ENCODE results near the gene PRRT3. TPM values are rescaled to one million over a fixed set of nuclear protein-coding genes. Genes with fewer than 3 reads are reported as not detected.

PRRT3 gene
- total and polyA plus RNA-seq, 2 donors (not counting 3 experiments of a cell fraction or from before 2014, with no cell fraction given) = 1.5 TPM

DNA sequence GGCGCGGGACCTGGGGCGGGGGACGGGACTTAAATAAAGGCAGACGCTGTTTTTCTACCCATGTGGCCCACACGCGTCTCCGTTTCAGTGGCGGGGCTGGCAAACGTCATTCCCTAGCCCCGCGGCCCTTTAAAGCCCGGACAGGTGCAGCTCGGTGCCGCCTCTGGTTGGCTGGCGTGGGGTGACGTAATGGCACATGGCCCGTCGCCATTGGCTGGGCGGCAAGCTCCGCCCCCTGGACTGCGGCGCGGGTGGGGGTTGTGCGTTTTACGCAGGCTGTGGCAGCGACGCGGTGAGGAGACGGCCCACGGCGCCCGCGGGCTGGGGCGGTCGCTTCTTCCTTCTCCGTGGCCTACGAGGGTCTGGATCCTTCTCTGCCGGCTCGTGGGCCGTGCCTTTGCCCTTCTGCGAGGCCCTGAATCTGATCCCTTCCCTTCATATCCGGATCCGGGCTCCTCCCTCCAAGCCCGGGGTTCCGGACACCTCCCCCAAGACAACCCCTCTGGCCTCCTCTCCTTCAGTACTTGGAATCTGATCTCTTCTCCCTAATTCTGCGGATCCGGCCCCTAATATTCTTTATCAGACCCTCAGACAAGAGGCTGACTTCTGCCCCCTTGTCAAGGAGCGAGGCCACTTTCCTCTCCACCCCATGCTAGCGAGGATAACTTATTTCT is 18.5 kb downstream of the PRRT3 start, which contains the start of gene CRELD1:
TSS of gene CRELD1 (plus strand) at position 274 of the 674 bp plus-strand sequence. CDS start 605 bp downstream, outside the sequence.
- Histone ChIP-seq H3K36me3 (ENCODE audit: control insufficient read depth in 2 of 2, extremely low read depth in 1 of 2, insufficient read depth in 2 of 2, low read length in 2 of 2) (peaks cover 2 to 10% of the 10 kb centered on the region in 2 experiments), H3K27me3 (ENCODE audit: control insufficient read depth in 2 of 2, insufficient read depth in 2 of 2, low read length in 2 of 2) (no peaks in the 10 kb centered on the region), H3K27ac (ENCODE audit: insufficient read depth, low read depth, low read length) (peak within 1 kb of the TSS; percentile 85), H3K4me1 (ENCODE audit: control insufficient read depth, extremely low read depth, insufficient read depth, low read length) (peaks cover 16% of the 10 kb centered on the region), H2AFZ (ENCODE audit: low read depth, low read length) (peak within 1 kb of the TSS; percentile 95), H3K4me2 (ENCODE audit: insufficient read depth, low read length) (peak within 1 kb of the TSS; percentile 64), H4K20me1 (replicated peaks; ENCODE audit: control insufficient read depth, extremely low read depth, insufficient read depth, low read length) (no peaks in the 10 kb centered on the region), H3K79me2 (ENCODE audit: control insufficient read depth, insufficient read depth, low read length) (no peaks in the 10 kb centered on the region), H3K4me3 (replicated peaks in 1 of 3; ENCODE audit: insufficient read depth in 1 of 3, low read depth in 1 of 3, low read length in 3 of 3) (peak within 1 kb of the TSS; percentile 67 to 76 (median 69)), H3K9me1 (replicated peaks; ENCODE audit: control insufficient read depth, extremely low read depth, insufficient read depth, low read length) (no peaks in the 10 kb centered on the region), H3K9me3 (replicated peaks; ENCODE audit: control insufficient read depth, insufficient read depth, low read length) (no peaks in the 10 kb centered on the region), H3K9ac (replicated peaks; ENCODE audit: extremely low read depth, insufficient read depth, low read length) (peak within 1 kb of the TSS; percentile 91)
- no TSS peak for BruUV-seq (replicated peaks)
- FAIRE-seq (peak; percentile 91), DNase-seq (ENCODE audit: low read depth, low spot score) (peak; percentile 97)
- no peak for TF ChIP-seq GATA2 (IDR thresholded peaks at IDR 0.05; ENCODE audit: insufficient read depth, insufficient read length, low read depth, low read length)
- no peak for TF ChIP-seq FOS (IDR thresholded peaks at IDR 0.05; ENCODE audit: borderline replicate concordance, insufficient read depth, low read length)
- TF ChIP-seq POLR2A (IDR thresholded peaks at IDR 0.05; ENCODE audit: low read depth, low read length) = peak; percentile 91
- no peak for TF ChIP-seq MYC (IDR thresholded peaks at IDR 0.05; ENCODE audit: low read depth, low read length)
- TF ChIP-seq MAX (IDR thresholded peaks at IDR 0.05; ENCODE audit: insufficient read depth, insufficient read length) = peak; percentile 79
- peak in 1 of 2 donors; percentile 8 for TF ChIP-seq CTCF (IDR thresholded peaks at IDR 0.05; ENCODE audit: extremely low read depth in 1 of 2, insufficient read depth in 1 of 2, low read depth in 1 of 2, low read length in 2 of 2)
- peak; percentile 12 for TF ChIP-seq JUN (IDR thresholded peaks at IDR 0.05; ENCODE audit: borderline replicate concordance, insufficient read depth, insufficient read length, low read depth)
- no peak for TF ChIP-seq EZH2 (IDR thresholded peaks at IDR 0.05; ENCODE audit: borderline replicate concordance, low read depth, low read length, severe bottlenecking)
- TF ChIP-seq POLR2AphosphoS5 (IDR thresholded peaks at IDR 0.05; ENCODE audit: insufficient read depth, low read depth, low read length) = peak; percentile 90
- intact Hi-C loops (cut with micrococcal nuclease) (loop anchor here (1.0 to 10.0 kb wide), 10 partner anchors 13 to 801 kb away; partner anchors contain the start of genes FANCD2, JAGN1, RPUSD3 and TADA3), dilution Hi-C loops (cut with MboI; ENCODE audit: extremely low pct_ligation_motif_present, low sequenced_read_pairs) (no loop called here)
- CTCF ChIA-PET = interaction anchor here (0.7 to 4.0 kb wide), 21 partner anchors 9 to 805 kb away, joined by 3 to 105 read pairs (median 5); partner anchors contain the start of genes ARPC4, IL17RE, OGG1 and TADA3
- POLR2A ChIA-PET = interaction anchor here (1.0 to 1.9 kb wide), 5 partner anchors 13 to 141 kb away, joined by 3 to 14 read pairs (median 3); partner anchors contain the start of genes ARPC4 and JAGN1
